Caco-2 (cell line): ENCODE measurements around the gene DNAI7. TPM values are rescaled to one million over a fixed set of nuclear protein-coding genes. Genes with fewer than 3 reads are reported as not detected.

ENCODE experiments used
- BruUV-seq: library from RNA; stranded (reverse); fragments of 400-500 nt; replicated peaks from 2 replicates; lab custom pipeline; 2021; lab: Mats Ljungman, UMichigan
- CTCF ChIA-PET: fragments of 300-600 bp; sonication (Branson Sonifier 250); formaldehyde crosslinking; loops from one replicate; lab custom pipeline; 2022; ENCODE audit warnings: antibody characterized with exemption; lab: Charles Lee
- POLR2A ChIA-PET: fragments of 300-600 bp; sonication (Branson Sonifier 250); formaldehyde crosslinking; loops from one replicate; lab custom pipeline; 2022; ENCODE audit warnings: antibody characterized with exemption; lab: Charles Lee
- DNase-seq, 2 experiments: peaks; one replicate each; pipeline versions ENCODE4 v3.0.0 to v3.0.0-alpha.2; 2020 to 2022
- H3K27me3 ChIP-seq: replicated peaks from 2 replicates; pipeline ENCODE4 v1.6.0; 2011; ENCODE audit warnings: low read length; ENCODE audit not compliant: control insufficient read depth, insufficient read depth
- H3K36me3 ChIP-seq: 2 replicates; pipeline ENCODE4 v1.5.1; 2011; ENCODE audit warnings: low read length; ENCODE audit not compliant: control insufficient read depth, insufficient read depth
- H3K4me1 ChIP-seq: fragments of 250-450 bp; sonication (Bioruptor Pico); 2 replicates; pipeline ENCODE4 v1.5.1; 2020; ENCODE audit warnings: mild to moderate bottlenecking
- H3K4me3 ChIP-seq: 2 replicates; pipeline ENCODE4 v1.5.1; 2011; ENCODE audit warnings: low read depth, mild to moderate bottlenecking, control low read depth, low read length
- H3K9me3 ChIP-seq: fragments of 250-450 bp; sonication (Bioruptor Pico); 2 replicates; pipeline ENCODE4 v1.5.1; 2020; ENCODE audit warnings: mild to moderate bottlenecking, moderate library complexity
- H3K27ac Mint-ChIP-seq: one replicate; pipeline ENCODE4 v1.8.0; 2022; ENCODE audit warnings: mixed read lengths; ENCODE audit not compliant: unreplicated experiment
- H3K27me3 Mint-ChIP-seq: one replicate; pipeline ENCODE4 v1.8.0; 2022; ENCODE audit warnings: mixed read lengths; ENCODE audit not compliant: insufficient read depth, unreplicated experiment
- H3K36me3 Mint-ChIP-seq: one replicate; pipeline ENCODE4 v1.8.0; 2022; ENCODE audit warnings: mild to moderate bottlenecking, mixed read lengths; ENCODE audit not compliant: insufficient read depth, unreplicated experiment
- H3K4me1 Mint-ChIP-seq: one replicate; pipeline ENCODE4 v1.8.0; 2022; ENCODE audit warnings: low read depth, mixed read lengths; ENCODE audit not compliant: unreplicated experiment
- H3K4me3 Mint-ChIP-seq: one replicate; pipeline ENCODE4 v1.8.0; 2022; ENCODE audit warnings: mild to moderate bottlenecking, moderate library complexity, mixed read lengths; ENCODE audit not compliant: unreplicated experiment
- H3K9me3 Mint-ChIP-seq: one replicate; pipeline ENCODE4 v1.8.0; 2022; ENCODE audit warnings: mixed read lengths; ENCODE audit not compliant: unreplicated experiment
- intact Hi-C: fragments of 100-400 bp; cut with micrococcal nuclease; formaldehyde crosslinking; loops from one replicate; pipeline ENCODE4 v1.10.0; 2022; ENCODE audit not compliant: unreplicated experiment
- total RNA-seq: library from RNA; stranded (reverse); gene quantifications from 2 replicates; pipeline ENCODE4 v1.2.3, GENCODE V29; 2022
- TF ChIP-seq, protein P1 (sequence below), 2 experiments: fragments of 200-600 bp in 1 of 2; IDR thresholded peaks; 1 replicate in 1 of 2; 2 replicates in 1 of 2; pipeline versions ENCODE4 v1.5.1 to v1.8.0; 2011 to 2022; ENCODE audit warnings: antibody characterized with exemption in 1 of 2, control low read depth in 1 of 2, inconsistent platforms in 1 of 2, low read depth in 1 of 2, low read length in 1 of 2, mild to moderate bottlenecking in 1 of 2, moderate library complexity in 1 of 2; ENCODE audit not compliant: insufficient read depth in 1 of 2, severe bottlenecking in 1 of 2, unreplicated experiment in 1 of 2

The DNAI7 gene
- total RNA-seq, 1 experiment from 2014 or later = 0.66 TPM

DNA sequence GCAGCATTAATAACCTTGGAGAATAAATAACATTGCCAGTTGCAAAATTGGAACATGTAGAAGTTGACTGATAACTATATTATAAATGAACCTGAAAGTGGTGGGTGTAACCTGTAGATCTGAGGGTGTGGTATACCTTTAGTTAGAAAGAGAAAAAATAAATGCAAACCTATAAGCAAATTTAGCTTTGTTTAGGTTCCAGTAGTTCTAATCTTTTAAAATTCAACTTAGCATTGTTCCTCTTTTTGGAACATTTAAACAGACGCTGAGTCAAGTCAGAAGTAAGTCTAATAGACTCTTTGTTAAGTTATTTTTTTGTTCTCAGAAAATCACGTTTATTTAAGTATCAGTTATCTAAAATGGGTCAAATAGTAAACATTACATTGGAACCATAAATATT is 120.0 kb downstream of the DNAI7 start:
- TF ChIP-seq, protein P1, sequence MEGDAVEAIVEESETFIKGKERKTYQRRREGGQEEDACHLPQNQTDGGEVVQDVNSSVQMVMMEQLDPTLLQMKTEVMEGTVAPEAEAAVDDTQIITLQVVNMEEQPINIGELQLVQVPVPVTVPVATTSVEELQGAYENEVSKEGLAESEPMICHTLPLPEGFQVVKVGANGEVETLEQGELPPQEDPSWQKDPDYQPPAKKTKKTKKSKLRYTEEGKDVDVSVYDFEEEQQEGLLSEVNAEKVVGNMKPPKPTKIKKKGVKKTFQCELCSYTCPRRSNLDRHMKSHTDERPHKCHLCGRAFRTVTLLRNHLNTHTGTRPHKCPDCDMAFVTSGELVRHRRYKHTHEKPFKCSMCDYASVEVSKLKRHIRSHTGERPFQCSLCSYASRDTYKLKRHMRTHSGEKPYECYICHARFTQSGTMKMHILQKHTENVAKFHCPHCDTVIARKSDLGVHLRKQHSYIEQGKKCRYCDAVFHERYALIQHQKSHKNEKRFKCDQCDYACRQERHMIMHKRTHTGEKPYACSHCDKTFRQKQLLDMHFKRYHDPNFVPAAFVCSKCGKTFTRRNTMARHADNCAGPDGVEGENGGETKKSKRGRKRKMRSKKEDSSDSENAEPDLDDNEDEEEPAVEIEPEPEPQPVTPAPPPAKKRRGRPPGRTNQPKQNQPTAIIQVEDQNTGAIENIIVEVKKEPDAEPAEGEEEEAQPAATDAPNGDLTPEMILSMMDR (IDR thresholded peaks at IDR 0.05; ENCODE audit: insufficient read depth in 1 of 2, low read depth in 1 of 2, low read length in 1 of 2, severe bottlenecking in 1 of 2, unreplicated experiment in 1 of 2) = no peak
- POLR2A ChIA-PET = no interaction called here
- no peak for DNase-seq
- Histone ChIP-seq H3K27me3 (no peaks in the 10 kb centered on the region), H3K36me3 (no peaks in the 10 kb centered on the region), H3K9me3 (no peaks in the 10 kb centered on the region), H3K4me1 (no peaks in the 10 kb centered on the region), H3K4me3 (no peak overlapping the region)
- Mint-ChIP-seq H3K27ac (no peak overlapping the region), H3K36me3 (no peaks in the 10 kb centered on the region), H3K4me1 (no peaks in the 10 kb centered on the region), H3K9me3 (no peaks in the 10 kb centered on the region), H3K27me3 (no peaks in the 10 kb centered on the region), H3K4me3 (no peak overlapping the region)
- BruUV-seq = no TSS peak
- intact Hi-C loops = no loop called here
- CTCF ChIA-PET = no interaction called here

DNA sequence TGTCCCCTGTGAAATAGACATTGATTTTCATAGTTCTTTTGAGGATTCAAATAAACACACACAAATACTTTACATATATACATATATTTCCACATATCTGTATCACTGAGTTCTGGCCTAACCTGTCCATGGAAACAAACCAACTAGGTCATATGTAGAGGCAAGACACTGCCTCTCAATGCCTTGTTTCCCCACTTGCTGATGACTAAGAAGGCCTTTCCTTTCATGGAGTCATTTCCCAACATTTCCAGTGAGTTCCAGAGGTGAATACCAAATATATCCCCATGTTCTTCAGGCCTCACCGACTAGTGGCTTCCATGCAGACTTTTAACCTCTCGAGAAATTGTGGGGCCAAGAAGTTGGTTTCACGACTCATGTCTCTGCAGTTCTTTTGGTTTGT is 120.8 kb downstream of the DNAI7 start:
- H3K36me3 ChIP-seq = no peaks in the 10 kb centered on the region
- Mint-ChIP-seq H3K4me1 (no peaks in the 10 kb centered on the region), H3K36me3 (no peaks in the 10 kb centered on the region), H3K9me3 (no peaks in the 10 kb centered on the region), H3K4me3 (no peak overlapping the region), H3K27ac (no peak overlapping the region), H3K27me3 (no peaks in the 10 kb centered on the region)
- ChIA-PET POLR2A (no interaction called here), CTCF (no interaction called here)
- no peak for DNase-seq
- H3K9me3 ChIP-seq = no peaks in the 10 kb centered on the region
- TF ChIP-seq, protein P1 (IDR thresholded peaks at IDR 0.05; ENCODE audit: insufficient read depth in 1 of 2, low read depth in 1 of 2, low read length in 1 of 2, severe bottlenecking in 1 of 2, unreplicated experiment in 1 of 2) = no peak
- H3K4me1 ChIP-seq = no peaks in the 10 kb centered on the region
- H3K27me3 ChIP-seq = no peaks in the 10 kb centered on the region
- H3K4me3 ChIP-seq = no peak overlapping the region
- intact Hi-C loops = no loop called here
- BruUV-seq = no TSS peak

DNA sequence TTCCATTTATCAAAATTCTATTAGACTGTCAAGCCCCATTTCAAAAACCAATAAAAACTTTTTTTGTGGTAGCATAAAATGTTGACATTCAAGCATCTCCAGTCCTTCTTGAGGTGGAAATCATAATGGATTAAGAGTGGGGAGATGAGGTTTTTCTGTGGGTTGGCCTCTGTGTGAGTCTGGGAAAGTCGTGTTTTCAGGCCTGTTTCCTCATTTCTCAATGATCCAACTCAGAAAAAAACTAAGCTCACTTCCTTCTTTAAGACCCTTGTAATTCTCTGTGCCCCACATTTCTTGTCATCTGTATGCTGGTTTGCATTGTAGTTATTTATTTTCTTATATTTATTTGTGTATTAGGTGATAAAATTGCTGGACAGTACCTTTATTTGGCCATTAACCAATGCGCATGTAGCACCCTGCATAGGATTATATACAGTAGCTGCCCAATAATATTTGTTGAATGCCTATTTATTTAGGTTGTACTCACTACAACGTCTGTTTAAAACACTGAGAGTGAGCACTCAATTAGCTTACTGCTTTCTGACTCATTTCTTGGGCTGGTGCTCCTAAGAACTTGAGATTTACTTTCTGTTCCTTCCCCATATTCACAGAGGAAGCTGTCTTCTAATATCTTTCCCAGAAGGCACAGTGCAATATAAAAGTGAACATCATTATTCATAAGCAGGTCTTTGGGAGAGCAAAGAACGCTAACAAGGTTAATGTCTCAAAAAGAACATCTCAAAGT is 121.9 kb downstream of the DNAI7 start:
- H3K27ac Mint-ChIP-seq = no peak overlapping the region
- H3K4me1 Mint-ChIP-seq = no peaks in the 10 kb centered on the region
- Histone ChIP-seq H3K9me3 (no peaks in the 10 kb centered on the region), H3K4me3 (no peak overlapping the region), H3K36me3 (no peaks in the 10 kb centered on the region), H3K4me1 (no peaks in the 10 kb centered on the region), H3K27me3 (no peaks in the 10 kb centered on the region)
- H3K9me3 Mint-ChIP-seq = no peaks in the 10 kb centered on the region
- no TSS peak for BruUV-seq
- H3K4me3 Mint-ChIP-seq = no peak overlapping the region
- no peaks in the 10 kb centered on the region for H3K27me3 Mint-ChIP-seq
- no peaks in the 10 kb centered on the region for H3K36me3 Mint-ChIP-seq
- TF ChIP-seq, protein P1 (IDR thresholded peaks at IDR 0.05; ENCODE audit: insufficient read depth in 1 of 2, low read depth in 1 of 2, low read length in 1 of 2, severe bottlenecking in 1 of 2, unreplicated experiment in 1 of 2) = no peak
- CTCF ChIA-PET = no interaction called here
- POLR2A ChIA-PET = no interaction called here
- intact Hi-C loops = no loop called here
- no peak for DNase-seq
